ENCODE measurements around the gene STX1B.

Gene STX1B

GRCh38 chr16:30974348-30974747 lies 36.1 kb downstream of the STX1B start:
- no peak overlapping the region for H4K8ac ChIP-seq (ENCODE audit: low read depth, low read length)
- H3K4ac ChIP-seq (ENCODE audit: low read depth, low read length): no peak overlapping the region
- H3K9me3 ChIP-seq (ENCODE audit: insufficient read depth, low read depth, low read length): peaks cover 1% of the 10 kb centered on the region
- H2BK120ac ChIP-seq (ENCODE audit: insufficient read depth, low read length, poor library complexity): no peak overlapping the region
- no peak overlapping the region for H3K4me3 ChIP-seq (ENCODE audit: low read depth, low read length)
- H3K18ac ChIP-seq (ENCODE audit: low read length): no peak overlapping the region
- no peak overlapping the region for H3K14ac ChIP-seq (ENCODE audit: low read length)
- H3K36me3 ChIP-seq (ENCODE audit: control insufficient read depth in 1 of 2, insufficient read depth in 2 of 2, low read length in 2 of 2): peaks cover 77 to 87% of the 10 kb centered on the region in 2 experiments
- no peak overlapping the region for H2BK12ac ChIP-seq (ENCODE audit: low read length)
- H4K91ac ChIP-seq (ENCODE audit: low read depth, low read length): no peak overlapping the region
- H3K9ac ChIP-seq (ENCODE audit: low read length): no peak overlapping the region
- no peak for DNase-seq
- no peak overlapping the region for H3K27ac ChIP-seq (ENCODE audit: low read depth, low read length)
- H4K12ac ChIP-seq (ENCODE audit: low read depth, low read length): no peak overlapping the region
- no peaks in the 10 kb centered on the region for H3K79me1 ChIP-seq (ENCODE audit: low read length)
- H3K23ac ChIP-seq (ENCODE audit: low read length): no peak overlapping the region
- H2BK5ac ChIP-seq (ENCODE audit: low read depth, low read length, poor library complexity): no peak overlapping the region
- WGBS (ENCODE audit: extremely low coverage, insufficient coverage, insufficient read length): no CpG with 5 or more reads among the region's 6 CpGs
- H2AK5ac ChIP-seq (ENCODE audit: low read length): no peak overlapping the region
- H3K79me2 ChIP-seq (ENCODE audit: control insufficient read depth, insufficient read depth, low read length, poor library complexity): no peaks in the 10 kb centered on the region
- H3K27me3 ChIP-seq (ENCODE audit: insufficient read depth, low read length): no peaks in the 10 kb centered on the region
- no peak overlapping the region for H2AFZ ChIP-seq (ENCODE audit: insufficient read depth, low read length, poor library complexity)
- no peak overlapping the region for H3K4me2 ChIP-seq (ENCODE audit: low read length)
- no peaks in the 10 kb centered on the region for H3K4me1 ChIP-seq (ENCODE audit: control insufficient read depth in 1 of 2, insufficient read depth in 2 of 2, low read length in 2 of 2)

DNA sequence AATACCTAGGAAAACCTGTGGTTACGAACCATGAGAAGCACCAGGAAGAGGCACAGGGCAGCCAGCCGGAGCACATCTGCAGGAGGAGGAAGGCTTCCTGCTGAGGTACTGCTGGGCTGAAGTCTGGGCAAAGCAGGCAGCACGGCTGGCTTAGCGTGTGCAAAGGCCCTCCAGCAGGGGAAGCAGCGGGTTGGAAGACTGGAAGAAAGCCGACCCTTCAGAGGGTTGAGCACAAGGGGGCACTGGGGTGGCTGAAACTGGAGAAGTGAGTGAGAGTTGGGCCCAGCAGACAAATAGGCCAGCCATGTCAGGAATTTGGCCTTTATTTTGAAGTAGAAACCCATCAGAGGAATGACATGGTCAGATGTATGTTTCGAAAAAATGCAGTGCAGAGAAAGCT lies 37.6 kb downstream of the STX1B start:
- H3K79me1 ChIP-seq (ENCODE audit: low read length): no peaks in the 10 kb centered on the region
- H4K8ac ChIP-seq (ENCODE audit: low read depth, low read length): no peak overlapping the region
- no peak overlapping the region for H2AFZ ChIP-seq (ENCODE audit: insufficient read depth, low read length, poor library complexity)
- H3K4me2 ChIP-seq (ENCODE audit: low read length): no peak overlapping the region
- no peak overlapping the region for H2AK5ac ChIP-seq (ENCODE audit: low read length)
- H3K14ac ChIP-seq (ENCODE audit: low read length): no peak overlapping the region
- WGBS (ENCODE audit: extremely low coverage, insufficient coverage, insufficient read length): no CpG with 5 or more reads among the region's 7 CpGs
- no peak overlapping the region for H3K9ac ChIP-seq (ENCODE audit: low read length)
- peaks cover 75 to 86% of the 10 kb centered on the region in 2 experiments for H3K36me3 ChIP-seq (ENCODE audit: control insufficient read depth in 1 of 2, insufficient read depth in 2 of 2, low read length in 2 of 2)
- H3K4ac ChIP-seq (ENCODE audit: low read depth, low read length): no peak overlapping the region
- H4K12ac ChIP-seq (ENCODE audit: low read depth, low read length): no peak overlapping the region
- DNase-seq: no peak
- H3K4me3 ChIP-seq (ENCODE audit: low read depth, low read length): no peak overlapping the region
- no peaks in the 10 kb centered on the region for H3K79me2 ChIP-seq (ENCODE audit: control insufficient read depth, insufficient read depth, low read length, poor library complexity)
- no peaks in the 10 kb centered on the region for H3K27me3 ChIP-seq (ENCODE audit: insufficient read depth, low read length)
- H2BK120ac ChIP-seq (ENCODE audit: insufficient read depth, low read length, poor library complexity): no peak overlapping the region
- no peak overlapping the region for H3K23ac ChIP-seq (ENCODE audit: low read length)
- no peak overlapping the region for H2BK5ac ChIP-seq (ENCODE audit: low read depth, low read length, poor library complexity)
- H3K4me1 ChIP-seq (ENCODE audit: control insufficient read depth in 1 of 2, insufficient read depth in 2 of 2, low read length in 2 of 2): no peaks in the 10 kb centered on the region
- H3K18ac ChIP-seq (ENCODE audit: low read length): no peak overlapping the region
- H3K27ac ChIP-seq (ENCODE audit: low read depth, low read length): no peak overlapping the region
- no peak overlapping the region for H2BK12ac ChIP-seq (ENCODE audit: low read length)
- H4K91ac ChIP-seq (ENCODE audit: low read depth, low read length): no peak overlapping the region
- H3K9me3 ChIP-seq (ENCODE audit: insufficient read depth, low read depth, low read length): peaks cover 1% of the 10 kb centered on the region

GRCh38 chr16:30971298-30971697 lies 39.1 kb downstream of the STX1B start:
- Histone ChIP-seq H4K91ac (ENCODE audit: low read depth, low read length) (no peak overlapping the region), H3K27me3 (ENCODE audit: insufficient read depth, low read length) (no peaks in the 10 kb centered on the region)
- no CpG with 5 or more reads among the region's 14 CpGs for WGBS (ENCODE audit: extremely low coverage, insufficient coverage, insufficient read length)

DNA sequence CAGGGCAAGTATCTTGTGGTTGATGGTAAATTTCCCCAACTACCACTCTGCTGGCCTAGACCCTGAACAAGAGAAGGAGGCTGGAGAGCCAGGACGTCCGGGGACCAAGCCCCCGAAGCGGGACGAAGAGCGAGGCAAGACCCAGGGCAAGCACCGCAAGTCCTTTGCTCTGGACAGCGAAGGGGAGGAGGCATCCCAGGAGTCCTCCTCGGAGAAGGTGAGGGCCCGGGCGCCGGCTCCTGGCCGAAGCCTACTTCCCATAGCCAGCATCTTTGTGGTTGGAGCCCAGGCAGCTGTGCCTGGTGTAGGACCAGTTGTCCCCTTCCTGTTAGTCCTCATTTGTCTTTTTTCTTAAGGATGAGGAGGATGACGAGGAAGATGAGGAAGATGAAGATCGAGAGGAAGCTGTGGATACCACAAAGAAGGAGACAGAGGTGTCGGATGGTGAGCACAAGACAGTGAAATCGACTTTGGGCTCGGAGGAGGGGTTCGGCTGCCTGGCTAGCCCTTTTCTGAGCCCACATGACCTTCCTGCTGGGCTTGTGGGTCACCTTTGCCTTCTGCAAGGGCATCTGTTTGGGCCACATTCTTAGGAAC lies 41.1 kb downstream of the STX1B start:
- H3K9me3 ChIP-seq (ENCODE audit: insufficient read depth, low read depth, low read length): no peaks in the 10 kb centered on the region
- no CpG with 5 or more reads among the region's 19 CpGs for WGBS (ENCODE audit: extremely low coverage, insufficient coverage, insufficient read length)
- no peaks in the 10 kb centered on the region for H3K79me1 ChIP-seq (ENCODE audit: low read length)
- no peak overlapping the region for H2AFZ ChIP-seq (ENCODE audit: insufficient read depth, low read length, poor library complexity)
- H3K23ac ChIP-seq (ENCODE audit: low read length): no peak overlapping the region
- H2AK5ac ChIP-seq (ENCODE audit: low read length): no peak overlapping the region
- H3K4me3 ChIP-seq (ENCODE audit: low read depth, low read length): no peak overlapping the region
- H3K4ac ChIP-seq (ENCODE audit: low read depth, low read length): no peak overlapping the region
- DNase-seq: no peak
- no peak overlapping the region for H4K12ac ChIP-seq (ENCODE audit: low read depth, low read length)
- no peak overlapping the region for H4K8ac ChIP-seq (ENCODE audit: low read depth, low read length)
- H4K91ac ChIP-seq (ENCODE audit: low read depth, low read length): no peak overlapping the region
- no peaks in the 10 kb centered on the region for H3K79me2 ChIP-seq (ENCODE audit: control insufficient read depth, insufficient read depth, low read length, poor library complexity)
- H2BK5ac ChIP-seq (ENCODE audit: low read depth, low read length, poor library complexity): no peak overlapping the region
- H3K36me3 ChIP-seq (ENCODE audit: control insufficient read depth in 1 of 2, insufficient read depth in 2 of 2, low read length in 2 of 2): peaks cover 75 to 87% of the 10 kb centered on the region in 2 experiments
- no peak overlapping the region for H3K27ac ChIP-seq (ENCODE audit: low read depth, low read length)
- no peak overlapping the region for H3K9ac ChIP-seq (ENCODE audit: low read length)
- H3K14ac ChIP-seq (ENCODE audit: low read length): no peak overlapping the region
- no peak overlapping the region for H2BK120ac ChIP-seq (ENCODE audit: insufficient read depth, low read length, poor library complexity)
- no peaks in the 10 kb centered on the region for H3K27me3 ChIP-seq (ENCODE audit: insufficient read depth, low read length)
- no peak overlapping the region for H3K4me2 ChIP-seq (ENCODE audit: low read length)
- H3K18ac ChIP-seq (ENCODE audit: low read length): no peak overlapping the region
- H3K4me1 ChIP-seq (ENCODE audit: control insufficient read depth in 1 of 2, insufficient read depth in 2 of 2, low read length in 2 of 2): no peaks in the 10 kb centered on the region
- H2BK12ac ChIP-seq (ENCODE audit: low read length): no peak overlapping the region

More at GRCh38 chr16:30971298-30971697, 39.1 kb downstream of the STX1B start:
- Histone ChIP-seq H3K4me3 (ENCODE audit: low read depth, low read length) (no peak overlapping the region), H3K79me2 (ENCODE audit: control insufficient read depth, insufficient read depth, low read length, poor library complexity) (no peaks in the 10 kb centered on the region), H4K12ac (ENCODE audit: low read depth, low read length) (no peak overlapping the region), H4K8ac (ENCODE audit: low read depth, low read length) (no peak overlapping the region), H2BK12ac (ENCODE audit: low read length) (no peak overlapping the region), H3K4me1 (ENCODE audit: control insufficient read depth in 1 of 2, insufficient read depth in 2 of 2, low read length in 2 of 2) (no peaks in the 10 kb centered on the region), H3K36me3 (ENCODE audit: control insufficient read depth in 1 of 2, insufficient read depth in 2 of 2, low read length in 2 of 2) (peaks cover 74 to 83% of the 10 kb centered on the region in 2 experiments), H3K9me3 (ENCODE audit: insufficient read depth, low read depth, low read length) (no peaks in the 10 kb centered on the region), H2AFZ (ENCODE audit: insufficient read depth, low read length, poor library complexity) (no peak overlapping the region), H3K14ac (ENCODE audit: low read length) (no peak overlapping the region), H3K79me1 (ENCODE audit: low read length) (no peaks in the 10 kb centered on the region), H3K4ac (ENCODE audit: low read depth, low read length) (no peak overlapping the region), H3K9ac (ENCODE audit: low read length) (no peak overlapping the region), H2BK120ac (ENCODE audit: insufficient read depth, low read length, poor library complexity) (no peak overlapping the region), H3K4me2 (ENCODE audit: low read length) (no peak overlapping the region), H3K18ac (ENCODE audit: low read length) (no peak overlapping the region), H3K27ac (ENCODE audit: low read depth, low read length) (no peak overlapping the region), H2BK5ac (ENCODE audit: low read depth, low read length, poor library complexity) (no peak overlapping the region), H3K23ac (ENCODE audit: low read length) (no peak overlapping the region), H2AK5ac (ENCODE audit: low read length) (no peak overlapping the region)
- DNase-seq: no peak
